LoVo (cell line): ENCODE data around the gene CFTR.

Source experiments
- DNase-seq: peaks from one replicate; pipeline ENCODE4 v3.0.0-alpha.2; 2016; ENCODE audit warnings: low spot score

CFTR gene

GRCh38 chr7:117652943-117653680 lies 173.3 kb downstream of the CFTR start:
- no peak for DNase-seq

- peak; percentile 84 for DNase-seq
These were observed 175.0 kb downstream of the CFTR start for GRCh38 chr7:117654780-117655179.

GRCh38 chr7:117656806-117657205 lies 177.0 kb downstream of the CFTR start:
- DNase-seq = peak; percentile 80

GRCh38 chr7:117659531-117660011 lies 179.7 kb downstream of the CFTR start:
- DNase-seq = no peak

- DNase-seq = no peak
These were observed 181.5 kb downstream of the CFTR start for GRCh38 chr7:117661328-117661727.

DNA sequence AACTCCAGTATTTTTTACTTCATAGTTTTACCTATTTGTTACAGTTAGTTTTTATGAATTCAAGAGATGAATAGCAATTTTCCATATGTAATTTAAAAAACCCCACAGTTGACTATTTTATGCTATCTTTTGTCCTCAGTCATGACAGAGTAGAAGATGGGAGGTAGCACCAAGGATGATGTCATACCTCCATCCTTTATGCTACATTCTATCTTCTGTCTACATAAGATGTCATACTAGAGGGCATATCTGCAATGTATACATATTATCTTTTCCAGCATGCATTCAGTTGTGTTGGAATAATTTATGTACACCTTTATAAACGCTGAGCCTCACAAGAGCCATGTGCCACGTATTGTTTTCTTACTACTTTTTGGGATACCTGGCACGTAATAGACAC lies 184.2 kb downstream of the CFTR start:
- DNase-seq = no peak

DNA sequence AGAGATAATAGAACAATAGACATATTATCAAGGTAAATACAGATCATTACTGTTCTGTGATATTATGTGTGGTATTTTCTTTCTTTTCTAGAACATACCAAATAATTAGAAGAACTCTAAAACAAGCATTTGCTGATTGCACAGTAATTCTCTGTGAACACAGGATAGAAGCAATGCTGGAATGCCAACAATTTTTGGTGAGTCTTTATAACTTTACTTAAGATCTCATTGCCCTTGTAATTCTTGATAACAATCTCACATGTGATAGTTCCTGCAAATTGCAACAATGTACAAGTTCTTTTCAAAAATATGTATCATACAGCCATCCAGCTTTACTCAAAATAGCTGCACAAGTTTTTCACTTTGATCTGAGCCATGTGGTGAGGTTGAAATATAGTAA lies 185.5 kb downstream of the CFTR start:
- DNase-seq = no peak

DNA sequence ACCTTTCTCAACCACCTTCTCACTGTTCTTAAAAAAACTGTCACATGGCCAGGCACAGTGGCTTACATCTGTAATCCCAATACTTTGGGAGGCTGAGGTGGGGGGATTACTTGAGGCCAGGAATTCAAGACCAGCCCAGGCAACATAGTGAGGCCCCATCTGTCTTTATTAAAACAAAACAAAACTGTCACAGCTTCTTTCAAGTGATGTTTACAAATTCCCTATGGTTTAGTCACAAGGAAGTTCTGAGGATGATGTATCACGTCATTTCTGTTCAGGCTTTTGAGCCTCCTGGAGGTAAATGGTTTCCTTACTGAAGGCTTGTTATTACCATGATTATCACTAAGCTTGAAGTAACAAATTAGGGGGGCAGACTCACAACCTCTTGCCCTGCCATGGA lies 186.2 kb downstream of the CFTR start:
- DNase-seq = peak; percentile 90

GRCh38 chr7:117666689-117667088 lies 186.9 kb downstream of the CFTR start:
- DNase-seq = no peak

- no peak for DNase-seq
These were observed 187.6 kb downstream of the CFTR start for GRCh38 chr7:117667456-117667855.

- no peak for DNase-seq
These were observed 190.0 kb downstream of the CFTR start for GRCh38 chr7:117669818-117670217.

GRCh38 chr7:117672453-117672852 lies 192.6 kb downstream of the CFTR start:
- no peak for DNase-seq

DNA sequence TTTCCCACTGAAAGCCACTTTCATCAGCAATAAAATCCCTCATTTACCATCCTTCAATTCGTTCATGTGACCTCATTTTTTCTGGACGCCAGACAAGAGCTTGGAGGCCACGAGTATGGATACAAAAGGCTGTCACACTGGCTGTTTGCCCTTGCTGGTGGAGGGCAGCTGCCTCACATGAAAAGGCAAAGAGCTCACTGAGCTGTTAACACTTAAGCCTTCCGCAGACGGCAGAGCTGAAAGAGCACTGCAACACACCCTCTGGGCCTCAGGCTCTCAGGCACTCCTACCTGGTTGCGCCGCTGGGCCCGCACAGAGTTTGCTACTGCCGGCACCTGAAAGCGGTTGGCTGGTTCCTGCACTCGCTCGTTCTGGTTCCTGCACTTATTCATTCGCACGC lies 193.5 kb downstream of the CFTR start:
- DNase-seq = no peak

GRCh38 chr7:117673839-117674238 lies 194.0 kb downstream of the CFTR start:
- DNase-seq = peak; percentile 74

- no peak for DNase-seq
These were observed 194.8 kb downstream of the CFTR start for GRCh38 chr7:117674617-117675016.

- no peak for DNase-seq
These were observed 195.9 kb downstream of the CFTR start for GRCh38 chr7:117675497-117676435.

DNA sequence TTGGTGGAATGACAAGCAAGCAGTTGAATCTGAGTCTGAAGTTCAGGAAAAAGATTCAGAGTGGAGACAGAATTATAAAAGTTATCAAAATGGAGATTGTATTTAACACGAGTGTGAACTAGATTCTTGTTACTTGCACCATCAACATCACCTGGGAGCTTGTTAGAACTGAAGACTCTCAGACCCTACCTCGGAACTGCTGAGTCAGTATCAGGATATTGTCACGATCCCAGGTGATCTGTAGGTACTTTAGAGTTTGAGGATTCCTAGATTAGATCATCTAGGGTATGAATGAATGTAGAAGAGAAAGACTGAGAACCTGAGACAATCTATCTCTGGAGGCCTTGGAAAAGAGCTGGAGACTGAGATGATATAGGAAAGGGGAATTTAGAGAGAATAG lies 199.3 kb downstream of the CFTR start:
- DNase-seq = no peak

GRCh38 chr7:117682681-117683385 lies 203.0 kb downstream of the CFTR start:
- DNase-seq = peak; percentile 90

GRCh38 chr7:117683430-117684175 lies 203.8 kb downstream of the CFTR start:
- DNase-seq = no peak

DNA sequence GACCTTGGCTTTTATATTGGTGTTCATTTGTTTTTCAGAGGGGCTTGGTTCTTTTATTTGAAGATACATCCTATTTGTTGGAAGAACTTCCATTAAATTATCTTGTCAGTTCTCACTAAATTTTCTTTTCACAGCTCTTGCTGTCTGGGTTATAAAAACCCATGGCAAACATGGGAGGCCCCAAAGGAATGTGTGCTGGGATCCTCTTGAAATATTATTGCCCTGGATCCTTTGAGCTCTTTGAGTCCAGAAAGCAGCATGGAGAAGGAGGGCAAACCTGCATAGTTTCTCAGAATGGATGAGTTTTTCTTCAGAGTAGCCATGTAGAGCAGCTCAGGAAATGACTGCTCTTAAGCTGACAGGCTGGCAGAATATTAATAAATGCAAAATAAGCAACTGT lies 206.0 kb downstream of the CFTR start:
- DNase-seq = no peak

GRCh38 chr7:117686311-117686935 lies 206.6 kb downstream of the CFTR start:
- DNase-seq = no peak
